ENCODE data around the gene SCT. TPM values are rescaled to one million over a fixed set of nuclear protein-coding genes. Genes with fewer than 3 reads are reported as not detected.

The SCT gene
- total RNA-seq, 1 experiment from 2014 or later: not detected

DNA sequence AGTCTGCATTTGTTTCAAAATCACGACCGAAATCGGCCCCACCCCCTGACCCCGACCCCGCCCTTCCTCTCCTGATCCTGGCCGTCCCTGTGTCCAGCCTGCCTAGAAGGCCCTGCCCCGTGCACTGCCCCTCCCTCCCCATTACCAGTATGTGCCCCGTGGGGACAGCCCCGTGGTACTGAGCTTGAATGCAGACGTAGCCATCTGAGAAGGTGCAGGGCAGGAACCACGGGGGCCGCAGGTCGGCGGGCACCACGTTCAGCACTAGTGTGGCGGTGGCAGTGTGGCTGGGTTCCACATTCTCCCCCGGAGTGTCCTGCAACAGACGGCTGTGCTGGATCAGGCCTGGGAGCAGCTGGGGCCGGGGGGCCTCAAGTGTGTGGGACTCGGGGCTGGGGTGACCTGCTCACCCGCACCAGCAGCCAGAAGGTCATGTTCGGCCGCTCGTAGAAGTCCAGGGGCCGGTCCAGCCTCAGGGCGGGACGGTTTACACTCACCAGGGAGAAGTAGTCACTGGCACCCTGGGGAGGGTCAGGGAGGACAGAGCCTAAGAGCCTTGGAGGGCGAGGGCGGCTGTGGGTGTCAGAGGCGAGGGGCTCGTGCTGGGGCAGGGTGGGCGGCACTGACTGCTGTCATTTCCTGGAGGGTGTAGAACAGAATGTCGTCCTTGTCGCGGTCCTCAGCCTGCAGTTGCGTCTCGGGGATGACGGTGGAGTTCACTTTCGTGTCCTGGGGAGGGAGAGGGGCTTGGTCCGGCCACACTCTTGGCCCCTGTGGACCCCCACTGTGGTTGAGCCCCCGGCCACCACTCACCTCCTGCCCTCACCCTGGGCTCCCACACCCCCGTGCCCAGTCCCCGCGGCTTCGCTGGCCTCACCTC, 5.8 kb downstream of the SCT start:
- Histone ChIP-seq H3K36me3 (no peaks in the 10 kb centered on the region; the same call in 1 of the 2 replicates), H3K4me1 (peaks cover 7% of the 10 kb centered on the region; the same call in 1 of the 2 replicates), H3K27ac (no peak overlapping the region), H3K9me3 (replicated peaks) (no peaks in the 10 kb centered on the region), H3K4me3 (no peak overlapping the region), H3K27me3 (no peaks in the 10 kb centered on the region)
- DNase-seq: no peak

- no peak for DNase-seq
- peaks cover 7% of the 10 kb centered on the region; the same call in 1 of the 2 replicates for H3K4me1 ChIP-seq
- no peak overlapping the region for H3K4me3 ChIP-seq
- no peaks in the 10 kb centered on the region for H3K27me3 ChIP-seq
- no peaks in the 10 kb centered on the region for H3K9me3 ChIP-seq (replicated peaks)
- no peak overlapping the region for H3K27ac ChIP-seq
- no peaks in the 10 kb centered on the region; the same call in 1 of the 2 replicates for H3K36me3 ChIP-seq
These were observed 6.8 kb downstream of the SCT start for GRCh38 chr11:620201-620600.

- H3K27ac ChIP-seq: no peak overlapping the region
- peaks cover 7% of the 10 kb centered on the region; the same call in 1 of the 2 replicates for H3K4me1 ChIP-seq
- no peak overlapping the region for H3K4me3 ChIP-seq
- H3K27me3 ChIP-seq: no peaks in the 10 kb centered on the region
- H3K36me3 ChIP-seq: no peaks in the 10 kb centered on the region; the same call in 1 of the 2 replicates
- DNase-seq: no peak
- H3K9me3 ChIP-seq (replicated peaks): no peaks in the 10 kb centered on the region
These were observed 7.3 kb downstream of the SCT start for GRCh38 chr11:619628-620050.

DNA sequence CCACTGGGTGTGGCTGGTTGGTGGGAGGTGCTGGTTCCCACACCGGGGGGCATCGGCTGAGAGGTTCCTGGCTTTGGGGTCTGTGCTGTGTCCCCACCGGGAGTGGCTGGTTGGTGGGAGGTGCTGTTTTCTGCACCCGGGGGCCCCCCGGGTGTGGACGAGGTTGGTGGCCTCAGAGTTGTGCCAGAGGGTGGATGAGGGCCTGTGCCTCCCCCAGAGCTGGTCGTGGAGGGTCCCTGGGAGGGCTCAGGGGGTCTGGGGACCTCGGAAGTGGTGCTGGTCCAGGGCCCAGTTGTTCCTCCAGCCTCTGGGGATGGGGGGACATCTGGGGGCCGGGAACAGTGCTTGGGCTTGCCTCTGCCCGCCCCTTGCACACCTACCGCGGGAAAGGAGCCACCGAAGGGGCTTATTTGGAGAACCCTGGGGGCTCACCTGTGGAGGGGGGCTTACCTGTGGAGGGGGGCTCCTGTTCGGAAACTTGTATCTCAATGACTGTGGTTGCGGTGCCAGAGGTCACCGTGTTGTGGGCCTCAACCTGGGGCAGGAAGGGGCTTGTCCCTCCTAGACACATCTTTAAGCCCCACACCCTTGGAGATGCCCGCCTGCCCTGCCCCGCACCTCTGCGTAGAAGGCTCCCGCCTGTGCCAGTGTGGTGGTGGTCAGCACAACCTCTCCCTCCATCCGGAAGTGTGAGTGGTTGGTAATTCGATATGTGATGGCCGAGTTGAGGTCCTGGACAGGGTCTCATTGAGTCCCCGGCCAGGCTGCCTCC, 7.9 kb downstream of the SCT start:
- Histone ChIP-seq H3K4me1 (peaks cover 7% of the 10 kb centered on the region), H3K27me3 (no peaks in the 10 kb centered on the region), H3K27ac (no peak overlapping the region), H3K36me3 (no peaks in the 10 kb centered on the region; the same call in 1 of the 2 replicates), H3K4me3 (no peak overlapping the region), H3K9me3 (replicated peaks) (no peaks in the 10 kb centered on the region)
- DNase-seq: no peak

DNA sequence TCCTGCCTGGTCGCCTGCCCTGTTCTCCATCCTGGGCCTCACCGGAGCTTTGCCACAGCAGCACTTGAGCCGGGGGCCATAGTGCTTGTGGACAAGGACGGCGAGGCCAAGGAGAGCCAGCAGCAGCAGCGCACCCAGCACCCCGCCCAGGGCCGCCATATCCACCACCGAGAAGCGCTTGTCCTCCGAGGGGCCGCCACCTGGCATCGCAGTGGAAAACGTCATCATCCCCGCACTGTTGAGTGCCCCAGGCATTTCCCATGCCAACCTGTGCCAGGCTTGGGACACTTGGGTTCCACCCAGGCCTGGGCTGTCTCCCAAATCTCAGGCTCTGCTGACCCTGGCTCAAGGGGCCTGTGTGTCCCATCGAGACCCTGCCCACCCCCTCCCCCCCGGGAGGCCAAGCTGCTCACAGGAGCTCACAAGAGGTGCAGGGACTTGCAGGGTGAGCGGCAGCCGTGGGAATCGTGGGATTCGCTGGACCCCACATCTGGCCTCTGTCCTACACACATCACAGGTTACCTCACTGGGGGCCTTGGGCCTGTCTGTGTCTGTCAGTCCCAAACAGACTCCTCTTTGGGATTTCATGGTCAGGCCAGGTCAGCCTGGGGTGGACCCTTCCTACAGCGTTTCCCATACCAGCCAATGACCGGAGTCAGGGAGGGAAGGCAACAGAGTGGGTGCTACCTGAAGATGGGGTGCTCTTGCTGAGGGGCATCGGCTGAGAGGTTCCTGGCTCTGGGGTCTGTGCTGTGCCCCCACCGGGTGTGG, 8.9 kb downstream of the SCT start:
- Histone ChIP-seq H3K27ac (no peak overlapping the region), H3K4me3 (no peak overlapping the region), H3K36me3 (peaks cover 3% of the 10 kb centered on the region), H3K9me3 (replicated peaks) (no peaks in the 10 kb centered on the region), H3K27me3 (no peaks in the 10 kb centered on the region), H3K4me1 (peaks cover 10% of the 10 kb centered on the region)
- DNase-seq: no peak

GRCh38 chr11:617199-617911, 9.6 kb downstream of the SCT start:
- peaks cover 7% of the 10 kb centered on the region for H3K36me3 ChIP-seq
- no peak for DNase-seq
- no peaks in the 10 kb centered on the region for H3K9me3 ChIP-seq (replicated peaks)
- H3K4me1 ChIP-seq: peaks cover 17% of the 10 kb centered on the region
- no peak overlapping the region for H3K4me3 ChIP-seq
- H3K27ac ChIP-seq: no peak overlapping the region
- no peaks in the 10 kb centered on the region for H3K27me3 ChIP-seq

DNA sequence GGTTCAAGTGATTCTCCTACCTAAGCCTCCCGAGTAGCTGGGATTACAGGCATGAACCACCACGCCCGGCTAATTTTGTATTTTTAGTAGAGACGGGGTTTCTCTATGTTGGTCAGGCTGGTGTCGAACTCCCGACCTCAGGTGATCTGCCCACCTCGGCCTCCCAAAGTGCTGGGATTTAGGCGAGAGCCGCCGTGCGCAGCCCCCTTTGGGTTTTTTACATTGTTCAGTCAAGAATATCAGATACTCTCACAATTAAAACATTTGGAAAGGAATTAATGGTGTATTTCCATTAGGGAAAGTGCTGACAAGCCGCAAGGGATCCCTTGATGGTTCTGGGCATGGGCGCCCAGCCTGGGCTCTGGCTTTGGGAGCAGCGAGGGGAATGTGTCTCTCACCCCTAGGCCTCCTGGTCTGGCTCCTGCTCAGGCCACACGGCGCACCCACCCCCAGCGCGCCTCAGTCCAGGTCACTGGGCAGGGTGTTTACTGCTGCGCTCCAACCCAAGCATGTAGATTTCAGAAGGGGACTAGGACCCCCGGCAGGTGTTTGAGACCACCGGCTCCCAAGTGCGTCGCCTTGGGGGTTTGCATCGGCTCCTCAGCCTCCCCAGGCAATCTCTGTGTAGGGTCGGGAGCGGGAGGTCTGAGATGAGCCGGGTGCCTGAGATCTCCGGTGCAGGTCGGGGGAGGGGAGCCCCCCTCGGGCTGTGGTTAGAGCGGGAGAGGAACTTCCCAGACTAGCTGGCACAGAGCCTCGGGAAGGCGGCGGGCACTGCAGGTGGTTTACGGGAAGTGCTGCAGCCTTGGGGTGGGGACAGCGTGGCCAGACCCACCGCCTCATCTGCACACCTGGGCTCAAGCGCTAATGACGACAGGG, 10.4 kb downstream of the SCT start:
- no peak overlapping the region for H3K4me3 ChIP-seq
- H3K27me3 ChIP-seq: no peaks in the 10 kb centered on the region
- H3K4me1 ChIP-seq: peaks cover 25% of the 10 kb centered on the region
- H3K27ac ChIP-seq: no peak overlapping the region
- H3K36me3 ChIP-seq: peaks cover 11% of the 10 kb centered on the region
- H3K9me3 ChIP-seq (replicated peaks): no peaks in the 10 kb centered on the region
- DNase-seq: no peak

GRCh38 chr11:615504-616319, 11.3 kb downstream of the SCT start, which contains the start of gene IRF7:
Gene IRF7 (minus strand): TSS chr11:615950. CDS start chr11:615364, 586 bp downstream.
- Histone ChIP-seq H3K36me3 (peaks cover 18% of the 10 kb centered on the region), H3K27me3 (no peaks in the 10 kb centered on the region), H3K4me3 (peak within 1 kb of the TSS; percentile 85), H3K27ac (peak within 1 kb of the TSS; percentile 84), H3K4me1 (peaks cover 33% of the 10 kb centered on the region), H3K9me3 (replicated peaks) (no peaks in the 10 kb centered on the region)
- peak; percentile 90 to 91 for DNase-seq

- no peaks in the 10 kb centered on the region for H3K9me3 ChIP-seq (replicated peaks)
- no peaks in the 10 kb centered on the region for H3K27me3 ChIP-seq
- peaks cover 26% of the 10 kb centered on the region for H3K36me3 ChIP-seq
- H3K4me3 ChIP-seq: peak overlapping the region; percentile 85
- DNase-seq: no peak
- peaks cover 34% of the 10 kb centered on the region for H3K4me1 ChIP-seq
- no peak overlapping the region; the same call in 1 of the 2 replicates for H3K27ac ChIP-seq
These were observed 12.1 kb downstream of the SCT start for GRCh38 chr11:614623-615503.

- Histone ChIP-seq H3K36me3 (peaks cover 29% of the 10 kb centered on the region), H3K27me3 (no peaks in the 10 kb centered on the region), H3K27ac (no peak overlapping the region), H3K9me3 (replicated peaks) (no peaks in the 10 kb centered on the region), H3K4me3 (no peak overlapping the region), H3K4me1 (peaks cover 34% of the 10 kb centered on the region)
- no peak for DNase-seq
These were observed 12.9 kb downstream of the SCT start for GRCh38 chr11:614021-614622.

GRCh38 chr11:613369-613968, 13.5 kb downstream of the SCT start:
- H3K27me3 ChIP-seq: no peaks in the 10 kb centered on the region
- no peak overlapping the region for H3K4me3 ChIP-seq
- H3K4me1 ChIP-seq: peaks cover 34% of the 10 kb centered on the region
- peak overlapping the region; percentile 85; the same call in 1 of the 2 replicates for H3K27ac ChIP-seq
- no peak for DNase-seq
- peaks cover 35% of the 10 kb centered on the region for H3K36me3 ChIP-seq
- no peaks in the 10 kb centered on the region for H3K9me3 ChIP-seq (replicated peaks)
